K562 (cell line): ENCODE data around the gene CCR6.

ENCODE experiments used
- AFF4 ChIP-seq: sonication (generic); formaldehyde crosslinking; IDR thresholded peaks from 2 replicates; pipeline ENCODE4 v1.8.0; 2023; ENCODE audit warnings: mild to moderate bottlenecking, missing genetic modification reagents
- BRCA1 ChIP-seq, 2 experiments: fragments of 450-650 bp in 1 of 2; sonication (generic) in 1 of 2; formaldehyde crosslinking in 1 of 2; IDR thresholded peaks; 2 replicates each; pipeline versions ENCODE4 v1.5.0 to v1.6.1; 2017 to 2020; ENCODE audit warnings: mild to moderate bottlenecking in 1 of 2, missing genetic modification reagents in 1 of 2
- CTCF ChIP-seq, 3 experiments: IDR thresholded peaks in 2 of 3; conservative IDR thresholded peaks in 1 of 3; 2 replicates each; pipeline ENCODE4 v1.5.1; 2011 to 2012; ENCODE audit warnings: low read length in 3 of 3, mild to moderate bottlenecking in 3 of 3, control low read depth in 2 of 3, improper control_type of control experiment in 1 of 3, inconsistent platforms in 1 of 3, low read depth in 1 of 3, mixed read lengths in 1 of 3, moderate library complexity in 1 of 3; ENCODE audit not compliant: insufficient read depth in 2 of 3
- EGR1 ChIP-seq: fragments of 450-650 bp; conservative IDR thresholded peaks from 2 replicates; pipeline ENCODE4 v1.6.1; 2017; ENCODE audit warnings: mild to moderate bottlenecking
- EZH2 ChIP-seq: IDR thresholded peaks from 2 replicates; pipeline ENCODE4 v1.6.1; 2012; ENCODE audit warnings: low read depth, mild to moderate bottlenecking, inconsistent platforms, low read length, borderline replicate concordance
- FOXP1 ChIP-seq: sonication (generic); formaldehyde crosslinking; IDR thresholded peaks from 2 replicates; pipeline ENCODE4 v1.8.0; 2022; ENCODE audit warnings: mild to moderate bottlenecking, missing genetic modification reagents
- HMGXB4 ChIP-seq: sonication (generic); formaldehyde crosslinking; IDR thresholded peaks from 2 replicates; pipeline ENCODE4 v1.8.1; 2023; ENCODE audit warnings: mild to moderate bottlenecking, missing genetic modification reagents
- MXI1 ChIP-seq: IDR thresholded peaks from 2 replicates; pipeline ENCODE4 v1.6.1; 2011; ENCODE audit warnings: low read depth, mild to moderate bottlenecking, improper control_type of control experiment, low read length
- MYC ChIP-seq, 2 experiments: fragments of 250-450 bp in 1 of 2; sonication (Bioruptor Pico) in 1 of 2; IDR thresholded peaks; 2 replicates each; pipeline versions ENCODE4 v1.5.1 to v1.6.1; 2012 to 2021; ENCODE audit warnings: low read depth in 2 of 2, borderline replicate concordance in 1 of 2, improper control_type of control experiment in 1 of 2, low read length in 1 of 2, mild to moderate bottlenecking in 1 of 2, moderate library complexity in 1 of 2
- NFXL1 ChIP-seq: fragments of 450-650 bp; formaldehyde crosslinking; IDR thresholded peaks from 2 replicates; pipeline ENCODE4 v1.4.0; 2021; ENCODE audit warnings: mild to moderate bottlenecking
- TFAP4 ChIP-seq: sonication (generic); formaldehyde crosslinking; IDR thresholded peaks from 2 replicates; pipeline ENCODE4 v1.8.0; 2022; ENCODE audit warnings: missing genetic modification reagents, mild to moderate bottlenecking, moderate library complexity, borderline replicate concordance
- ZC3H4 ChIP-seq: sonication (generic); formaldehyde crosslinking; IDR thresholded peaks from 2 replicates; pipeline ENCODE4 v1.9.0; 2021; ENCODE audit warnings: missing genetic modification reagents, borderline replicate concordance
- ZEB2 ChIP-seq: fragments of 450-650 bp; IDR thresholded peaks from 2 replicates; pipeline ENCODE4 v1.6.1; 2016
- ZNF121 ChIP-seq: sonication (generic); formaldehyde crosslinking; conservative IDR thresholded peaks from 2 replicates; pipeline ENCODE4 v1.8.0; 2022; ENCODE audit warnings: missing genetic modification reagents

- TF ChIP-seq CTCF (IDR thresholded peaks at IDR 0.05 in 2 of 3, conservative IDR thresholded peaks at IDR 0.05 in 1 of 3; ENCODE audit: insufficient read depth in 2 of 3, low read depth in 1 of 3, low read length in 3 of 3) (no peak), EZH2 (no peak), FOXP1 (CRISPR knock-in tag) (no peak), AFF4 (CRISPR knock-in tag) (no peak), TFAP4 (CRISPR knock-in tag) (no peak), HMGXB4 (CRISPR knock-in tag) (no peak), EGR1 (no peak), MYC (IDR thresholded peaks at IDR 0.05; ENCODE audit: low read depth, low read length) (no peak), MYC (CRISPR knock-in tag; IDR thresholded peaks at IDR 0.05; ENCODE audit: borderline replicate concordance, low read depth) (no peak), ZC3H4 (CRISPR knock-in tag) (no peak), ZNF121 (CRISPR knock-in tag) (no peak), MXI1 (no peak), ZEB2 (no peak), NFXL1 (CRISPR knock-in tag) (no peak), BRCA1 (IDR thresholded peaks at IDR 0.05) (no peak), BRCA1 (CRISPR knock-in tag; IDR thresholded peaks at IDR 0.05) (no peak)
Measured at GRCh38 chr6:167146977-167147376, 24.1 kb downstream of the CCR6 start.
